ENCODE measurements around the gene GPR137C. TPM values are rescaled to one million over a fixed set of nuclear protein-coding genes. Genes with fewer than 3 reads are reported as not detected.

Gene GPR137C
- total and polyA plus RNA-seq, 2 of the 4 experiments (the other 2 are of a cell fraction) = 0.72 to 0.91 TPM

DNA sequence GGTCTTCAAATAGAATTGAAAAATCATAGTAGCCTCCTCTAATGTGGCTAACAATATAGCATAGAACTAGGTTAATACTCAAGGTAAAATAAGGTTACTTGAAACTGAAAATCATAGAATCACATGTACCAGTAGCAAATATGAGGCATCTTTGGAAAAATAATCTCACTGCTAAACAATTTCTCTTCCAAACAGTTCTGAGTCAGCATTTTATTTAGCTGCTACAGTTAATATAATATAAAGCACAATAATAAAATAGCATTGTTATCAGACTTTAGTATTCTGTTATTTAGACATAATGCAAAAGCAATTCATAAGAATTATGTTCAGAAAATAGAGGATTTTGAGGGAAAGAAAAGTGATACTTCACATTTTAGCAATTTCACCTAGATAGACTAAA, 107.7 kb downstream of the GPR137C start:
- H2BK15ac ChIP-seq (ENCODE audit: low read depth, low read length) = no peak overlapping the region
- H2AK5ac ChIP-seq (ENCODE audit: low read depth, low read length) = no peak overlapping the region
- no peak overlapping the region for H3K14ac ChIP-seq (replicated peaks; ENCODE audit: low read depth, low read length)
- peaks cover 8% of the 10 kb centered on the region for H3K36me3 ChIP-seq (ENCODE audit: control insufficient read depth, insufficient read depth, low read length)
- dilution Hi-C loops (cut with HindIII; ENCODE audit: low sequenced_read_pairs, unreplicated experiment) = no loop called here
- H2AFZ ChIP-seq (replicated peaks; ENCODE audit: low read length, poor library complexity) = no peak overlapping the region
- no peak for TF ChIP-seq RFX5 (IDR thresholded peaks at IDR 0.05; ENCODE audit: low read depth, low read length)
- TF ChIP-seq MAFK (IDR thresholded peaks at IDR 0.05; ENCODE audit: low read depth, low read length) = peak; percentile 93
- no peak overlapping the region for H3K9ac ChIP-seq (ENCODE audit: low read depth, low read length)
- CTCF ChIA-PET = no interaction called here
- H2BK5ac ChIP-seq (ENCODE audit: low read depth, low read length, poor library complexity, severe bottlenecking) = no peak overlapping the region
- POLR2A ChIA-PET (ENCODE audit: unreplicated experiment) = no interaction called here
- intact Hi-C loops (cut with micrococcal nuclease) = loop anchor here (5.0 kb wide), 1 partner anchor 38 kb away; no protein-coding TSS in a partner anchor
- no peak overlapping the region for H3K4ac ChIP-seq (ENCODE audit: low read depth, low read length)
- no peaks in the 10 kb centered on the region for H3K9me3 ChIP-seq (ENCODE audit: control insufficient read depth, insufficient read depth, low read length)
- in situ Hi-C loops (cut with MboI; ENCODE audit: low sequenced_read_pairs) = no loop called here
- no peak overlapping the region for H2BK120ac ChIP-seq (ENCODE audit: low read depth, low read length)
- DNase-seq (no peak), ATAC-seq (ENCODE audit: low read depth) (no peak)
- no peak overlapping the region for H4K8ac ChIP-seq (ENCODE audit: low read depth in 2 of 2, low read length in 2 of 2)
- no peak overlapping the region for H3K18ac ChIP-seq (ENCODE audit: low read depth, low read length)
- H4K5ac ChIP-seq (ENCODE audit: low read depth, low read length) = no peak overlapping the region
- H3K4me2 ChIP-seq (ENCODE audit: low read depth, low read length) = no peak overlapping the region
- no peaks in the 10 kb centered on the region for H3K4me1 ChIP-seq (ENCODE audit: control insufficient read depth, insufficient read depth, low read length)
- no peak overlapping the region for H2AK9ac ChIP-seq (replicated peaks; ENCODE audit: low read depth, low read length, poor library complexity)
- BruUV-seq (replicated peaks) = no TSS peak
- H3K27me3 ChIP-seq (ENCODE audit: control insufficient read depth, insufficient read depth, low read length) = no peaks in the 10 kb centered on the region
- peaks cover 5 to 9% of the 10 kb centered on the region in 2 experiments; a peak in 2 of 4 replicates for H3K79me1 ChIP-seq (ENCODE audit: low read depth in 1 of 2, low read length in 2 of 2)
- H3K56ac ChIP-seq (ENCODE audit: extremely low read depth, insufficient read depth, low read length) = no peak overlapping the region
- 0 out of 2 replicates have a peak, but pooled peaks cover 4% of the 10 kb centered on the region for H3K9me1 ChIP-seq (ENCODE audit: insufficient read depth, low read length)
- H4K20me1 ChIP-seq (ENCODE audit: insufficient read depth, low read length) = no peaks in the 10 kb centered on the region
- H4K91ac ChIP-seq (ENCODE audit: insufficient read depth, low read depth, low read length) = no peak overlapping the region
- no peak overlapping the region for H3K27ac ChIP-seq (ENCODE audit: insufficient read depth, low read length)
- no peak overlapping the region for H3K23ac ChIP-seq (ENCODE audit: low read depth, low read length)
- no peak overlapping the region for H2BK20ac ChIP-seq (ENCODE audit: low read depth, low read length)
- no peak overlapping the region for H3K4me3 ChIP-seq (ENCODE audit: insufficient read depth, low read depth, low read length)
